T-helper 1 cell treated with Interleukin-12 subunit alpha and Interleukin-12 subunit beta and Interleukin-4 antibody, amounts not matched to agents 30 ng/mL and 1 ng/mL, for 36 hours (primary cell): ENCODE data around the gene TGIF2LX. TPM values are rescaled to one million over a fixed set of nuclear protein-coding genes. Genes with fewer than 3 reads are reported as not detected.
"Not testable (repeated sequence)": the region's sequence is repeated elsewhere in the genome, so short reads cannot be mapped to it uniquely, and the experiment has no call there.

Experiments
- intact Hi-C: fragments of 100-400 bp; cut with micrococcal nuclease; formaldehyde crosslinking; loops from one replicate; pipeline ENCODE4 v1.15.1; 2024
- total RNA-seq: library from RNA; stranded (reverse); gene quantifications from 2 replicates; pipeline ENCODE4 v1.2.3, GENCODE V29; 2022

TGIF2LX gene
- not detected in 2 replicates for total RNA-seq

DNA sequence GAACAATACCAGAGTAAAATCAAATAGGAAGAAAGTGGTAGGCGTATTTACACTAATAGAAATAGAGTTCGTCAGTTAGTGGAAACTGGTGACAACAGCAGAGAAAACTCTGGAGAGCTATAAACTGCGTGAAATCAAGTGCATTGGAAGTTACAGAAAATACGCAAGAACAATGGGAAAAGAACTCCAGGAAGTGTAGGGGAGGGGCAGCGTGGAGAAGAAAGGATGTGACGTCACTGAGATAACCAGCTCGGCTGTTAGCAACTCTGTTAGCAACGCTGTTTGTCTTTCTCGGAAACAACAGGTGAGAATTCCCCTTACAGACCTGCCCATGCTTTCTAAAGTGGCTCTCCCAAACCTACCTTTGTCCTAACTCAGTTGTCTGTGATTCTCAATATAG lies at the start of gene TGIF2LX:
TGIF2LX (plus strand) TSS at position 244 of the 400 bp plus-strand sequence. CDS start 178 bp downstream, outside the sequence.
- intact Hi-C loops = not testable (repeated sequence)

- intact Hi-C loops = not testable (repeated sequence)
These were observed 728 bp downstream of the TGIF2LX start for GRCh38 chrX:89922338-89922934.

- intact Hi-C loops = not testable (repeated sequence)
These were observed 21.4 kb downstream of the TGIF2LX start for GRCh38 chrX:89943077-89943476.

DNA sequence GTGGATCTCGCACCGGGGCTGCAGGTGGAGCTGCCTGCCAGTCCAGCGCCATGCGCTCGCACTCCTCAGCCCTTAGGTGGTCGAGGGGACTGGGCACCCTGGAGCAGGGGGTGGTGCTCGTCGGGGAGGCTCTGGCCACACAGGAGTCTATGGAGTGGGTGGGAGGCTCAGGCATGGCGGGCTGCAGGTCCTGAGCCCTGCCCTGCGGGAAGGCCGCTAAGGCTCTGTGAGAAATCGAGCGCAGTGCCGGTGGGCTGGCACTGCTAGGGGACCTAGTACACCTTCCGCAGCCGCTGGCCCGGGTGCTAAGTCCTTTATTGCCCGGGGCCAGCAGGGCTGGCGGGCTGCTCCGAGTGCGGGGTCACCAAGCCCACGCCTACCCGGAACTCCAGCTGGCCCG lies 43.9 kb downstream of the TGIF2LX start:
- intact Hi-C loops = not testable (repeated sequence)
